ENCODE measurements around the gene RNF207. TPM values are rescaled to one million over a fixed set of nuclear protein-coding genes. Genes with fewer than 3 reads are reported as not detected.

The RNF207 gene
- total RNA-seq, 1 experiment from 2014 or later, result 95.4 TPM

DNA sequence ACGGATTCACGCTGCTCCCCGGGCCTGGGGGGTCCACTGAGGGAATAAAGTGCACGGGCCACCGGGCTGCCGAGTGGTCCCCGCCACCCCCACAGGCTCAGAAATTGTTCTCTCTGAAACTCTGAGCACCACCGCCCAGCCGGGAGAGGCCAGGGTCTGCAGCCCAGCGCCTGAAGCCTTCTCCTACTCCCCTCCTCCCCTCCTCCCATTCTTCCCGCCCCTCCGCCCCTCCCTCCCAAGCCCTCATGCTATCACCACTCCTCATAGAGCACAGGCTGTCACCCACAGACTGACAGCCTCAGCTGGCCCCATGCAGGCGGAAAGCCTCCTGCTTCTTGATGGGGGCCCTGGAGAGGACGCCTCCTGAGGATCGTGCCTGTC is 55.7 kb downstream of the RNF207 start:
- H2AFZ ChIP-seq (ENCODE audit: low read length), result peak overlapping the region; percentile 74
- DNase-seq, result no peak

DNA sequence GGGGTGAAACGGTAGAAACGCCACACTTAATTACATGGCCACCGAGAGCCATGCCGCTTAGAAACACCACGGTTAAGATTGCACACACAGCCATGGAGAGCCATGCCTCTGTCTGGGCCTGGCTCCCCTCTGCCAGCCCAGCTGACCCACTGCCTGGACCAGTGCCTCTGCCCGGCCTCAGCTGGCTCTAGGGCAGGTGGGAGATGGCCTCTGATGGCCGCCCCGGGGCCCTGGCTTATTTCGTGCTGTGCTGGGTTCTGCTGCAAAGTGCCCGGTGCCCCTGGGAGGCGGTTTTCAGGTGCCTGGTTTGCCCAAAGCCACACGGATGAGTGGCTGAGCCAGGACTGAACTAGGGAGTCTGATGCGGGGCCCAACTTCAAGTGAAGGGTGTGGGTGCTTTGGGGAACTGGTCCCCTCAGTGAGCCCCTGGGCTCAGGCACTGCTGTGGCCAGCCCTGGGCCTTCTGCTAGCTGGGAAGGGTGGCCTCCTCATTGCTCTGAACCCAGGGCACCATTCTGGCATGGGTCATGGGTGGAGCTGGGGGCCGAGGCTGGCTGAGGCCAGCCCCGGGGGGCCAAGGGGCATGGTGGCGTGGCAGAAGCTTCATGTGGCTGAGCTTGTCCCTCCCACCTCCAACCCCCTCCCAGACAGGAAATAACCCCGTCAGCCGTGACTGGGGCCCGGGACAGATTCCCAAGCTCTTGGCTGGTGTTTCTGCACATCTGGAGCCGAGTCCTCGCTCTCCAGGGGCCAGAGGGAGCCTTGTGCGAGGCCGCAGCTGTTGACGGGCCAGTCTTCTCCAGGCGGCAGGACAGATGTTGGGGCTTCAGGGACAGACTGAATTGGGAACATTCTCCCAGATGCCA is 56.9 kb downstream of the RNF207 start:
- Histone ChIP-seq H3K9me2 (replicated peaks; ENCODE audit: low read length) (no peaks in the 10 kb centered on the region), H3K79me2 (ENCODE audit: low read length) (peaks cover 24% of the 10 kb centered on the region), H3K27ac (ENCODE audit: low read length) (no peak overlapping the region), H3F3A (ENCODE audit: low read length, unreplicated experiment) (no peaks in the 10 kb centered on the region), H3K27me3 (ENCODE audit: low read length) (no peaks in the 10 kb centered on the region), H3K4me3 (ENCODE audit: low read length) (no peak overlapping the region), H3K4me2 (ENCODE audit: low read length) (no peak overlapping the region), H2AFZ (ENCODE audit: low read length) (no peak overlapping the region), H3K4me1 (ENCODE audit: insufficient read depth, low read length) (peaks cover 33% of the 10 kb centered on the region), H3K9ac (ENCODE audit: low read length) (no peak overlapping the region), H3K36me3 (ENCODE audit: low read depth, low read length) (no peaks in the 10 kb centered on the region), H3K9me3 (ENCODE audit: low read length) (no peaks in the 10 kb centered on the region), H4K20me1 (ENCODE audit: low read length) (peaks cover 7% of the 10 kb centered on the region; the same call in 1 of the 2 replicates)
- TF ChIP-seq EZH2phosphoT487 (IDR thresholded peaks at IDR 0.05; ENCODE audit: borderline replicate concordance, low read length), result no peak
- TF ChIP-seq, protein P1, sequence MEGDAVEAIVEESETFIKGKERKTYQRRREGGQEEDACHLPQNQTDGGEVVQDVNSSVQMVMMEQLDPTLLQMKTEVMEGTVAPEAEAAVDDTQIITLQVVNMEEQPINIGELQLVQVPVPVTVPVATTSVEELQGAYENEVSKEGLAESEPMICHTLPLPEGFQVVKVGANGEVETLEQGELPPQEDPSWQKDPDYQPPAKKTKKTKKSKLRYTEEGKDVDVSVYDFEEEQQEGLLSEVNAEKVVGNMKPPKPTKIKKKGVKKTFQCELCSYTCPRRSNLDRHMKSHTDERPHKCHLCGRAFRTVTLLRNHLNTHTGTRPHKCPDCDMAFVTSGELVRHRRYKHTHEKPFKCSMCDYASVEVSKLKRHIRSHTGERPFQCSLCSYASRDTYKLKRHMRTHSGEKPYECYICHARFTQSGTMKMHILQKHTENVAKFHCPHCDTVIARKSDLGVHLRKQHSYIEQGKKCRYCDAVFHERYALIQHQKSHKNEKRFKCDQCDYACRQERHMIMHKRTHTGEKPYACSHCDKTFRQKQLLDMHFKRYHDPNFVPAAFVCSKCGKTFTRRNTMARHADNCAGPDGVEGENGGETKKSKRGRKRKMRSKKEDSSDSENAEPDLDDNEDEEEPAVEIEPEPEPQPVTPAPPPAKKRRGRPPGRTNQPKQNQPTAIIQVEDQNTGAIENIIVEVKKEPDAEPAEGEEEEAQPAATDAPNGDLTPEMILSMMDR (conservative IDR thresholded peaks at IDR 0.05; ENCODE audit: low read depth, low read length), result no peak
- no peak for TF ChIP-seq EZH2 (IDR thresholded peaks at IDR 0.05; ENCODE audit: low read length, unreplicated experiment)
- DNase-seq (no peak), ATAC-seq (no peak)
- intact Hi-C loops (cut with micrococcal nuclease), result no loop called here
- BruUV-seq (replicated peaks), result no TSS peak
- ChIA-PET CTCF (no interaction called here), POLR2A (ENCODE audit: unreplicated experiment) (no interaction called here)

More for the DNA sequence above, 55.7 kb downstream of the RNF207 start:
- peak; percentile 10 for ATAC-seq
- TF ChIP-seq, protein P1 (conservative IDR thresholded peaks at IDR 0.05; ENCODE audit: low read depth, low read length), result no peak
- TF ChIP-seq EZH2phosphoT487 (IDR thresholded peaks at IDR 0.05; ENCODE audit: borderline replicate concordance, low read length), result no peak
- TF ChIP-seq EZH2 (IDR thresholded peaks at IDR 0.05; ENCODE audit: low read length, unreplicated experiment), result no peak
- H3K36me3 ChIP-seq (ENCODE audit: low read depth, low read length), result no peaks in the 10 kb centered on the region
- BruUV-seq (replicated peaks), result TSS peak; percentile 73
- no peaks in the 10 kb centered on the region for H3K27me3 ChIP-seq (ENCODE audit: low read length)
- peak overlapping the region; percentile 96 for H3K4me2 ChIP-seq (ENCODE audit: low read length)
- H3K9me2 ChIP-seq (replicated peaks; ENCODE audit: low read length), result no peaks in the 10 kb centered on the region
- H4K20me1 ChIP-seq (ENCODE audit: low read length), result peaks cover 8% of the 10 kb centered on the region; the same call in 1 of the 2 replicates
- peaks cover 36% of the 10 kb centered on the region for H3K79me2 ChIP-seq (ENCODE audit: low read length)
- H3K27ac ChIP-seq (ENCODE audit: low read length), result peak overlapping the region; percentile 62
- intact Hi-C loops (cut with micrococcal nuclease), result loop anchor here (1.0 kb wide), 1 partner anchor 39 kb away; no protein-coding TSS in a partner anchor
- H3K4me1 ChIP-seq (ENCODE audit: insufficient read depth, low read length), result peaks cover 27% of the 10 kb centered on the region
- peak overlapping the region; percentile 88 for H3K9ac ChIP-seq (ENCODE audit: low read length)
- ChIA-PET POLR2A (ENCODE audit: unreplicated experiment) (interaction anchor here (0.7 kb wide), 1 partner anchor 38 kb away, joined by 12 read pairs; no protein-coding TSS in a partner anchor), CTCF (interaction anchor here (0.6 kb wide), 1 partner anchor 693 kb away, joined by 5 read pairs; no protein-coding TSS in a partner anchor)
- peak overlapping the region; percentile 83 for H3K4me3 ChIP-seq (ENCODE audit: low read length)
- H3K9me3 ChIP-seq (ENCODE audit: low read length), result no peaks in the 10 kb centered on the region
- no peaks in the 10 kb centered on the region for H3F3A ChIP-seq (ENCODE audit: low read length, unreplicated experiment)

DNA sequence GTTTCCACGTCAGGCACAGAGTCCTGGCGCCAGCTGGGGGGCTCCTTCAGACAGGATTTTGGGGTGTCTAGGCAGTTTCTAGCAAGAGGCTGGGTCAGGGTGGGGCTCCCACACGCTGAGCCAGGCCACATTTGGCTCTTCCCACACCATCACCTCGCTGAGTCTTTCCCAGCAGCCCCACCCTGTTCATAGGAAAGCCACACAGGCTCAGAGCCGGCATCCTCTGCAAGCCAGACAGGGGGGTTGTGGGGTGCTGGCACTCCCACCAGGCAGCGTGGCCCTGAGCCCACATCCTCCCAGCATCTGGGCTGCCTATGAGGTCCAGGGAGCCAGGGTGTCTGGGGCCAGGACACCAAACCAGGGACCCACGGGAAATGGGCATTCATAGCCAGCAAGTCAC is 57.8 kb downstream of the RNF207 start:
- intact Hi-C loops (cut with micrococcal nuclease), result no loop called here
- no peaks in the 10 kb centered on the region for H3F3A ChIP-seq (ENCODE audit: low read length, unreplicated experiment)
- ATAC-seq (no peak), DNase-seq (no peak)
- H3K27ac ChIP-seq (ENCODE audit: low read length), result no peak overlapping the region
- no peak for TF ChIP-seq EZH2phosphoT487 (IDR thresholded peaks at IDR 0.05; ENCODE audit: borderline replicate concordance, low read length)
- TF ChIP-seq, protein P1 (conservative IDR thresholded peaks at IDR 0.05; ENCODE audit: low read depth, low read length), result no peak
- no peak for TF ChIP-seq EZH2 (IDR thresholded peaks at IDR 0.05; ENCODE audit: low read length, unreplicated experiment)
- no peaks in the 10 kb centered on the region for H3K36me3 ChIP-seq (ENCODE audit: low read depth, low read length)
- H4K20me1 ChIP-seq (ENCODE audit: low read length), result peaks cover 5% of the 10 kb centered on the region; the same call in 1 of the 2 replicates
- H3K27me3 ChIP-seq (ENCODE audit: low read length), result no peaks in the 10 kb centered on the region
- BruUV-seq (replicated peaks), result no TSS peak
- peaks cover 42% of the 10 kb centered on the region for H3K4me1 ChIP-seq (ENCODE audit: insufficient read depth, low read length)
- no peak overlapping the region for H3K4me3 ChIP-seq (ENCODE audit: low read length)
- CTCF ChIA-PET, result no interaction called here
- POLR2A ChIA-PET (ENCODE audit: unreplicated experiment), result no interaction called here
- no peak overlapping the region for H3K9ac ChIP-seq (ENCODE audit: low read length)
- no peaks in the 10 kb centered on the region for H3K9me2 ChIP-seq (replicated peaks; ENCODE audit: low read length)
- H3K9me3 ChIP-seq (ENCODE audit: low read length), result no peaks in the 10 kb centered on the region
- H2AFZ ChIP-seq (ENCODE audit: low read length), result no peak overlapping the region
- peaks cover 16% of the 10 kb centered on the region for H3K79me2 ChIP-seq (ENCODE audit: low read length)
- H3K4me2 ChIP-seq (ENCODE audit: low read length), result no peak overlapping the region

Measured in PC-3 (cell line).